NCI-H2081 (cell line): Measurements from ENCODE around the gene FOXP4.

Experiments used
- DNase-seq, 2 experiments: peaks; one replicate each; lab custom pipeline; 2025; lab: John Stamatoyannopoulos, UW

FOXP4 gene

DNA sequence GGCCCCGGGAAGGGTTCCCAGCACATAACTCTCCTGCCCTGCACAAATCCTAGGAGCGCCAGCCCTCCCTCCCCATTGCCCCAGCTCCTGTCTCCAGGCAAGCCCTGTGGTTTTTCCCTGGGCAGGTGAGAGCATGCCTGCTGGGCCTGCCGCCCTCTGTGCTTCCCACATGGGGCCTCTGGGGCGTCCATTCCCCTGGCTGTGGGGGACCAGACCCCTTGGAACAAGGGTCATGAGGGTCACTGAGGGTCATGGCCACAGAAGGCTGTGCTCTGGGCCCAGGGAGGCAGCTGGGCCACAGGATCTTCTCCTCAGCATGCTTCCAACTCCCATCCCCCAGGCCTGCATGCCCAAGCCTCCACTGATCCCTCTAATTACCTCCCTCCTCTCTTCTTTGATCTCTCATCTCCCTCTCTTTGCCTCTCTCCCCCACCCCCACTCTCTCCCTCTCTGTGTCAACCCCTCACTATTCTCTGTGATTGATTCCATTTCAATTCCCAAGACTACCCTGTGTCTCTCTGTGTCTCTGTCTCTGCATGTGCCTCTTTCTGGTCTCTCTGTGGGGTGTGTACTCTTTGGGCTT, 98.2 kb downstream of the FOXP4 start:
- DNase-seq: no peak

DNA sequence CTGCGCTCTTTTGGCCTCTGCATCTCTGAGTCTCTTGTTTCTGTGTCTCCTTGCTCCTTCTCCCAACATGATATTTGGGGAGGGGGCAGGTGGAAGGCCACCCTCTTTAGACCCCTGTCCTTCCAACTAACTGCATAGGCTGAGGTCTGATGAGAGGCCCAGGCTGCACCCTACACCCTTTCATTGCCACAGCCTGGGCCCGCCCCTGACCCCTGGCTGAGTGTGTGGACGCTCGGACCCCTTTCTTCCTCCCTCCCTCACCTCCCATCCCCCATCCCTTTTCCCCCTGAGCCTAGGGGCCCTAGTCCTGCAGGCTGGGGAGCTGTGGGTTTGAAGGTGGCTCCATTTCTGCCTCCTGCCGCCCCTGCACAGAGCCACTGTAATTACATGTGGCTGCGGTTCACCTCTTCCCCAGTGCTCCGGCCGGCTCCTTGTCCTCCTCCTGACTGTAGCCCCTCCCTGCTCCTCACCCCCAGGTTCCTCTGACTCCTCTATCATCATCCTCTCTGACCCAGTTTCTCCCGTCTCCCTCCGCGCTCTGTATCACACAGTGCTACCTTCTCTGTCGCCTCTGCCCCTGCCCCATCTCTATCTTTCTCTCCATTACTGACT, 98.9 kb downstream of the FOXP4 start:
- DNase-seq: no peak

DNA sequence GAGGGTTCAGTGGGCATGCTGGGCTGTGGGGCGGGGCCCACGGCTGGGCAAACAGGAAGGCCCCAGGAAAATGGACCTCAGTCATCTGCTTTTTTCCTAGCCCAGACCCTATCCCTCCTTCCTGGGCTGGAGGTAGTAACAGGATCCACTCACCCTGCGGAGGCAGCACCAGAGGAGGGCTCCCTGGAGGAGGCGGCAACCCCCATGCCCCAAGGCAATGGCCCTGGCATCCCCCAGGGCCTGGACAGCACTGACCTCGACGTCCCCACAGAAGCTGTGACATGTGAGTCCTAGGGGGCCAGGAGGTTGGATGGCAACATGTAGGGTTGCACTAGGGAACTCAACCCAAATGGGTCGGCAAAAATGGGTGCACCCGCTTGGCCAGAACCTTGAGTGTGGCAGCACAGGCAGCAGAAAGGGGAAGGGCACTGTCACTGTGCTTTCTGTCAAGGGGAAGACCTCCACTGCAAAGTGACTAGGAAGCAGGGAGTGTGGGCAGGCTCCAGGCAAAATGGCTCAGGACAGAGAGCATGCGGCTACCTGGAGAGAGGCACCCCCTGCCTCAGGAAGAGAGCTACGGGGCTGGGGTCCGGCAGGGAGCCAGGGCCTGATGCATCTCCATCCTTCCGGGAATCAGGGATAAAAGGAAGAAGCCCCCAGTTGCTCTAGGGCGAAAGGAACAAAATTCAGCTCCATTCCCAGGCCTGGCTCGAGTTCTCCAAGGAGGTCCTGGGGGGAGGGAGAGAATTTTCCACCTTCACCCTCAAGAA, 100.0 kb downstream of the FOXP4 start:
- no peak for DNase-seq

DNA sequence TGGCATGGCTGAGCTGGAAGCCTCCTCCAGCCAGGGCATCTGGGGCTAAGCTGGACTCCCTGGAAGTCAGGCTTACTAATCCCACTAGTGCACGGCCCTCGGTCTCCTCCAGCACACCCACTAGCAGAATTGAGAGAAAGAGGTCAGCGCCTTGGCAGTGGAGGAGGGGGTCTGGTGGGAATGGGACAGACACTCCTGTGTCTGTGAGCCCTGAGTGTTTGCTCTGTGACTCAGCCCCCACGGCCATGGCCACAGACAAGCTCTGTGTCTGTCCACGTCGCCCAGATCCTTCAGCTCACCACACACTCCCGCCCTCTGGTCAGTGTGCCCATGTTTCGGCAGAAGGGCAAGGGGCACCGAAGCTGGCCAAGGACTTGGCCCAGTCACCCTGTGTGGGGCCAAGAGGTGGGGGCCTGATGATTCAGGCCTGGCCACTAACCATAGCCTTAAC, 100.9 kb downstream of the FOXP4 start:
- DNase-seq: no peak

DNA sequence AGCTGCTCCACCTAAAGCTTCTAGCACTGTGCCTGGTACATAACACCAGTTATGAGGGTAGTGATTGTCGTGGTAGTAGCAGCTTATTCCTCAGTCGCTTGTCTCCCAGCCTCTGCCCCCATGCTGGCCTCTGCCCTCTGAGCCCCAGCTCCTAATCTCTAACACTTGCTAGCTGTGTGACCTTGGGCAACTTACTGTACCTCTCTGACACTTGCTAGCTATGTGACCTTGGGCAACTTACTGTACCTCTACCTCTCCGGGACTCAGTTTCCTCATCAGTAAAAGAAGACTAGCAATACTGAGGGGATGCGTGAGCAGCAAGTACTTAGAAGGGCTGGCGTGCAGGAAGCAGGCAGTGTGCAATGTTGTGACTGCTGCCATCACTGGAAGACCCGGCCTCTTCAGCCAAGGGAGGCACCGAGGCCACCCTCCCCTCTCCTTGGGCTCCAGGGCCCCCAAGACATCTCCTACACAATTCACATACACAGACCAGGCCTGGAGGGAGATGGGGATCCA, 101.9 kb downstream of the FOXP4 start:
- DNase-seq: no peak

DNA sequence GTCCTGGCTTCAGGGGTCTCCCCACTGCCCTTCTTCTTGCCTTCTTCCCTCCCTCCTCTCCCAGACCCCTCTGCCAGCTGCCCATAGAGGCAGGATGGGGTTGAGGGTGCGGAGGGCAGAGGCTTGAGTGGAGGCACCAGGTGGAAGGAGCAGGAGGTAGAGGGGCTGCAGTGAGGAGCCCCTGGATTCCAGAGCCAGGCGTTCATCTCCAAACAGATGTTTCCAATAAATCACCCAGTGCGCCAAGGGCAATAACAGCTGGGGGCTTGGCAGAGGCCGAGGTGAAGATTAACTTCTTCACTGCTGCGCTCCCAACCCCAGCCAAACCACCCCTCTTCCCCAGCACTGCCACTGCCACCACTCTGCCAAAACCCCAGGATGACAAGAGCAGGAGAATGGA, 102.7 kb downstream of the FOXP4 start:
- no peak for DNase-seq

DNA sequence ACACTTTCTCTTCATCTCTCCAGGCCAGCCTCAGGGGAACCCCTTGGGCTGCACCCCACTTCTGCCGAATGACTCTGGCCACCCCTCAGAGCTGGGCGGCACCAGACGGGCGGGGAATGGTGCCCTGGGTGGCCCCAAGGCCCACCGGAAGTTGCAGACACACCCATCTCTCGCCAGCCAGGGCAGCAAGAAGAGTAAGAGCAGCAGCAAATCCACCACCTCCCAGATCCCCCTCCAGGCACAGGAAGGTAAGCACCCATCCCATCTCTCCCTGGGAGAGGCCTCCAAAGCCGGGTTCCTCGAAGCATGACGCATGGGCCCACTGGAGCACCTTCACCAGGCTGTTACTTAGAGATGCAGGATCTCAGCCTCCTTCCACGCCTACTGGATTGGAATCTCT, 103.4 kb downstream of the FOXP4 start:
- DNase-seq: no peak

DNA sequence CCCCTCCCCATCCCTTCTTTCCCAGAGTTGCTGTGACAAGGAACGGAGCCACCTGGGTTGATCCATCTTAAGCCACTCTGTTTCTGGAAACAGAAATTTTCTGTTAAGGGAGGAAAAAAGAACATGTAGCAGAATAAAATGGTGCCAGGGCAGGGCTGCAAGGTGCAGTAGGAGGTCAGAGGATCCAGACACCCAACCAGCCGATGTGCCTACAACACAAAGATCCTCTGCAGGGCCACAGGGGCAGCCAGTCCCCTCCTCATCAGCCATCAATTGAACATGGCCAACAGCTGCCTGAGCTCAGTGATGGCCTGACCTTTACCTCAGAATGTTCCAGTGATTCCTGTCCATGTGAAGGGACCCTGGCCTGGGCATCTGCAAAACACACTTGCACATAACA, 103.9 kb downstream of the FOXP4 start:
- DNase-seq: no peak

DNA sequence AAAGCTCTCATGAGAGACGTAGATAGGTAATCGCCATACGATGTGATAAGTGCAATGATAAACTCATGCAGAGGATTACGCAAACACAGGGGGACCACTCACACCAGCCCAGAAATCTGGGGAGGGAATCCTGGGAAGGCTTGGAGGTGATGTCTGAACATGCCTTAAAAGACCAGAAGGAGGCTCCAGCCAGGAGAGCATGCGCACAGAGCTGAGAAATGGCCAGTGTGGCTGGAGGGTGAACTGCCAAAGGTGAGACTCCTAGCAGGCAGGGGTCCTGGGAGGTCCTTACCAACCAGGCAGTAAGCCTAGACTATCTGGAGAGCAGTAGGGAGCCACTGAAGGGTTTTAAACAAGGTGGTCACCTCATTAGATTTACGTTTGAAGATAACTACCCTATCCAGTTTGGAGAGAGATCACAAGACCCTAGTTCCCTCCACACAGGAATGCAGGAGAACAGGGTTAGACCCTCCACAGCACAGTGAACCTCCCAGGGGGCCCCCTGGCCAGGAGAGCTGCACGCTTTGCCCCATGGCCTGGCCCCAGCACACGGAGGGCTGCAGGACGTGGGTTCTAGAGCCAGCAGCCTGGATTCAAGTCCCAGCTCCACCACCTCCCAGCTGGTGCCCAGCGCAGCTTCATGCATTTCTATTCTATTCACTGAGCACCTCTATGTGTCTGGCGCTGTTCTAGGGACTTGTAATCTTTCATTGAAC, 105.2 kb downstream of the FOXP4 start:
- DNase-seq: no peak
